Cardiac septum (tissue), 1 donor: Measurements from ENCODE around the gene ARID1B. TPM values are rescaled to one million over a fixed set of nuclear protein-coding genes. Genes with fewer than 3 reads are reported as not detected.

Source experiments
- DNase-seq: peaks from one replicate; pipeline ENCODE4 v3.0.0-alpha.2; 2020; ENCODE audit warnings: low spot score
- intact Hi-C: fragments of 100-400 bp; cut with DNase I; formaldehyde crosslinking; loops from one replicate; pipeline ENCODE4 v1.14.0; 2022
- total RNA-seq: library from RNA; stranded (reverse); fragmentation: NEBNext Ultra II Directional; extraction: Animal tissue kit (Norgen Biotek cat#: 25700); gene quantifications from one replicate; pipeline ENCODE4 v1.2.1, GENCODE V29; 2021
- donor health status: DM: no; HTN: no; CAD: no.

Gene ARID1B
- total RNA-seq, 1 donor from 2014 or later: 61.1 TPM

GRCh38 chr6:157065366-157065765 lies 288.2 kb downstream of the ARID1B start:
- intact Hi-C loops: no loop called here
- no peak for DNase-seq

GRCh38 chr6:157066781-157067491 lies 289.8 kb downstream of the ARID1B start:
- no peak for DNase-seq
- intact Hi-C loops: no loop called here

- DNase-seq: no peak
- intact Hi-C loops: no loop called here
Measured at GRCh38 chr6:157067507-157067906, 290.3 kb downstream of the ARID1B start.

GRCh38 chr6:157068691-157069324 lies 291.6 kb downstream of the ARID1B start:
- no peak for DNase-seq
- intact Hi-C loops: no loop called here

GRCh38 chr6:157069585-157069984 lies 292.4 kb downstream of the ARID1B start:
- intact Hi-C loops: no loop called here
- DNase-seq: no peak

GRCh38 chr6:157070403-157071107 lies 293.4 kb downstream of the ARID1B start:
- intact Hi-C loops: no loop called here
- no peak for DNase-seq

GRCh38 chr6:157072128-157072527 lies 294.9 kb downstream of the ARID1B start:
- DNase-seq: no peak
- intact Hi-C loops: no loop called here

GRCh38 chr6:157073596-157073995 lies 296.4 kb downstream of the ARID1B start:
- no peak for DNase-seq
- intact Hi-C loops: no loop called here

GRCh38 chr6:157074969-157075368 lies 297.8 kb downstream of the ARID1B start:
- intact Hi-C loops: no loop called here
- no peak for DNase-seq

GRCh38 chr6:157075549-157076450 lies 298.6 kb downstream of the ARID1B start:
- DNase-seq: no peak
- intact Hi-C loops: no loop called here

- no peak for DNase-seq
- intact Hi-C loops: no loop called here
Measured at GRCh38 chr6:157076451-157076822, 299.3 kb downstream of the ARID1B start.

- DNase-seq: no peak
- intact Hi-C loops: no loop called here
Measured at GRCh38 chr6:157077251-157077650, 300.1 kb downstream of the ARID1B start.

GRCh38 chr6:157078326-157078725 lies 301.1 kb downstream of the ARID1B start:
- DNase-seq: no peak
- intact Hi-C loops: no loop called here

- intact Hi-C loops: no loop called here
- DNase-seq: no peak
Measured at GRCh38 chr6:157079277-157079676, 302.1 kb downstream of the ARID1B start.

GRCh38 chr6:157079771-157080170 lies 302.6 kb downstream of the ARID1B start:
- intact Hi-C loops: no loop called here
- DNase-seq: no peak

GRCh38 chr6:157080986-157081391 lies 303.8 kb downstream of the ARID1B start:
- DNase-seq: no peak
- intact Hi-C loops: no loop called here

- intact Hi-C loops: no loop called here
- no peak for DNase-seq
Measured at GRCh38 chr6:157083343-157083742, 306.2 kb downstream of the ARID1B start.

GRCh38 chr6:157086632-157087031 lies 309.5 kb downstream of the ARID1B start:
- no peak for DNase-seq
- intact Hi-C loops: no loop called here

- no peak for DNase-seq
- intact Hi-C loops: no loop called here
Measured at GRCh38 chr6:157087974-157088373, 310.8 kb downstream of the ARID1B start.

- no peak for DNase-seq
- intact Hi-C loops: no loop called here
Measured at GRCh38 chr6:157088841-157089240, 311.7 kb downstream of the ARID1B start.
